GM12878 (cell line): Measurements from ENCODE around the gene DPY30.

Experiments
- BACH1 ChIP-seq: fragments of 450-650 bp; IDR thresholded peaks from 2 replicates; pipeline ENCODE4 v1.6.1; 2017; ENCODE audit warnings: mild to moderate bottlenecking, borderline replicate concordance
- BCL3 ChIP-seq: IDR thresholded peaks from 2 replicates; pipeline ENCODE4 v1.6.1; 2011; ENCODE audit warnings: borderline replicate concordance, low read depth, mild to moderate bottlenecking, moderate library complexity, low read length; ENCODE audit not compliant: insufficient read depth, poor library complexity, severe bottlenecking
- DPF2 ChIP-seq: fragments of 450-650 bp; IDR thresholded peaks from 2 replicates; pipeline ENCODE4 v1.6.1; 2017; ENCODE audit warnings: mild to moderate bottlenecking
- MXI1 ChIP-seq: fragments of 150-350 bp; IDR thresholded peaks from 2 replicates; pipeline ENCODE4 v1.6.1; 2011; ENCODE audit warnings: low read depth, mild to moderate bottlenecking, inconsistent platforms, low read length, improper control_type of control experiment
- RFX5 ChIP-seq: IDR thresholded peaks from 2 replicates; pipeline ENCODE4 v1.6.1; 2011; ENCODE audit warnings: low read depth, low read length, improper control_type of control experiment
- TF ChIP-seq, protein P1 (sequence below), 3 experiments: IDR thresholded peaks in 2 of 3; conservative IDR thresholded peaks in 1 of 3; 2 replicates each; pipeline ENCODE4 v1.5.1; 2011; ENCODE audit warnings: low read depth in 3 of 3, low read length in 3 of 3, mild to moderate bottlenecking in 3 of 3, control low read depth in 2 of 3, moderate library complexity in 2 of 3, inconsistent platforms in 1 of 3, mixed read lengths in 1 of 3; ENCODE audit not compliant: control insufficient read depth in 2 of 3, insufficient read depth in 1 of 3; ENCODE audit errors: extremely low read depth in 1 of 3

GRCh38 chr2:32005371-32005976, 34.1 kb downstream of the DPY30 start:
- no peak for TF ChIP-seq BCL3
- TF ChIP-seq DPF2, result no peak
- TF ChIP-seq MXI1, result no peak
- TF ChIP-seq, protein P1, sequence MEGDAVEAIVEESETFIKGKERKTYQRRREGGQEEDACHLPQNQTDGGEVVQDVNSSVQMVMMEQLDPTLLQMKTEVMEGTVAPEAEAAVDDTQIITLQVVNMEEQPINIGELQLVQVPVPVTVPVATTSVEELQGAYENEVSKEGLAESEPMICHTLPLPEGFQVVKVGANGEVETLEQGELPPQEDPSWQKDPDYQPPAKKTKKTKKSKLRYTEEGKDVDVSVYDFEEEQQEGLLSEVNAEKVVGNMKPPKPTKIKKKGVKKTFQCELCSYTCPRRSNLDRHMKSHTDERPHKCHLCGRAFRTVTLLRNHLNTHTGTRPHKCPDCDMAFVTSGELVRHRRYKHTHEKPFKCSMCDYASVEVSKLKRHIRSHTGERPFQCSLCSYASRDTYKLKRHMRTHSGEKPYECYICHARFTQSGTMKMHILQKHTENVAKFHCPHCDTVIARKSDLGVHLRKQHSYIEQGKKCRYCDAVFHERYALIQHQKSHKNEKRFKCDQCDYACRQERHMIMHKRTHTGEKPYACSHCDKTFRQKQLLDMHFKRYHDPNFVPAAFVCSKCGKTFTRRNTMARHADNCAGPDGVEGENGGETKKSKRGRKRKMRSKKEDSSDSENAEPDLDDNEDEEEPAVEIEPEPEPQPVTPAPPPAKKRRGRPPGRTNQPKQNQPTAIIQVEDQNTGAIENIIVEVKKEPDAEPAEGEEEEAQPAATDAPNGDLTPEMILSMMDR (IDR thresholded peaks at IDR 0.05 in 2 of 3, conservative IDR thresholded peaks at IDR 0.05 in 1 of 3; ENCODE audit: control insufficient read depth in 2 of 3, extremely low read depth in 1 of 3, insufficient read depth in 1 of 3, low read depth in 3 of 3, low read length in 3 of 3), result no peak
- no peak for TF ChIP-seq RFX5
- TF ChIP-seq BACH1, result no peak
